ENCODE measurements around the gene GUCA1C.
A peak's percentile ranks its signal among the peaks of the same experiment; 100 is the strongest.

GUCA1C gene

GRCh38 chr3:108953700-108954099 is at the start of gene GUCA1C:
TSS of gene GUCA1C (minus strand) at chr3:108953879. CDS start at chr3:108953762, 117 bp downstream.
- no peak for DNase-seq

- DNase-seq = no peak
These were observed 44.8 kb upstream of the GUCA1C start for GRCh38 chr3:108998436-108998835.

GRCh38 chr3:108985844-108986243 is 32.2 kb upstream of the GUCA1C start:
- no peak for DNase-seq

- no peak for DNase-seq
These were observed 29.4 kb upstream of the GUCA1C start for GRCh38 chr3:108983051-108983450.

- DNase-seq = no peak
These were observed 22.4 kb upstream of the GUCA1C start for GRCh38 chr3:108976058-108976457.

- DNase-seq = no peak
These were observed 19.3 kb upstream of the GUCA1C start for GRCh38 chr3:108973019-108973418.

GRCh38 chr3:108972482-108972881 is 18.8 kb upstream of the GUCA1C start:
- no peak for DNase-seq

- DNase-seq = no peak
These were observed 16.9 kb upstream of the GUCA1C start for GRCh38 chr3:108970561-108970960.

- no peak for DNase-seq
These were observed 13.1 kb upstream of the GUCA1C start for GRCh38 chr3:108966773-108967172.

- DNase-seq = no peak
These were observed 5.3 kb upstream of the GUCA1C start for GRCh38 chr3:108959017-108959416.

- no peak for DNase-seq
These were observed 469 bp downstream of the GUCA1C start for GRCh38 chr3:108953210-108953609.

GRCh38 chr3:108951820-108952501 is 1.7 kb downstream of the GUCA1C start:
- no peak for DNase-seq

GRCh38 chr3:108947855-108948254 is 5.8 kb downstream of the GUCA1C start:
- no peak for DNase-seq

- no peak for DNase-seq
These were observed 7.1 kb downstream of the GUCA1C start for GRCh38 chr3:108946292-108947285.

GRCh38 chr3:108940568-108941263 is 13.0 kb downstream of the GUCA1C start:
- no peak for DNase-seq

GRCh38 chr3:108940166-108940565 is 13.5 kb downstream of the GUCA1C start:
- DNase-seq = no peak

- DNase-seq = no peak
These were observed 16.6 kb downstream of the GUCA1C start for GRCh38 chr3:108936924-108937689.

GRCh38 chr3:108931035-108931434 is 22.6 kb downstream of the GUCA1C start:
- DNase-seq = no peak

GRCh38 chr3:108918866-108919265 is 34.8 kb downstream of the GUCA1C start:
- DNase-seq = no peak

GRCh38 chr3:108914774-108915641 is 38.7 kb downstream of the GUCA1C start:
- peak; percentile 38 for DNase-seq

GRCh38 chr3:108909799-108910198 is 43.9 kb downstream of the GUCA1C start:
- no peak for DNase-seq

Data from left hindlimb (tissue), 1 donor.